Gastrocnemius medialis (tissue), 4 donors: ENCODE results near the gene ANKRD23. TPM values are rescaled to one million over a fixed set of nuclear protein-coding genes. Genes with fewer than 3 reads are reported as not detected.

Source experiments
- ATAC-seq, 2 donors: fragments of 150-250 bp; one replicate each; pipeline ENCODE4 v1.9.1; 2016
- DNase-seq, 2 donors: peaks; one replicate each; pipeline ENCODE4 v3.0.0-alpha.2; 2019
- H3K27ac ChIP-seq, 4 donors: fragments of 200-600 bp; sonication (generic); 1 replicate in 1 of 4; 2 replicates in 3 of 4; pipeline ENCODE4 v1.5.1; 2016 to 2018; ENCODE audit warnings: mild to moderate bottlenecking in 2 of 4, moderate library complexity in 1 of 4
- H3K27me3 ChIP-seq, 3 donors: fragments of 200-600 bp; sonication (generic) in 2 of 3; 1 replicate in 1 of 3; 2 replicates in 2 of 3; pipeline versions ENCODE4 v1.5.1 to v1.6.0; 2016 to 2019; ENCODE audit warnings: mild to moderate bottlenecking in 1 of 3, moderate library complexity in 1 of 3
- H3K36me3 ChIP-seq, 2 donors: fragments of 200-600 bp; sonication (generic) in 1 of 2; one replicate each; pipeline ENCODE4 v1.5.1; 2017 to 2018
- H3K4me1 ChIP-seq, 2 donors: fragments of 200-600 bp; sonication (generic) in 1 of 2; one replicate each; pipeline ENCODE4 v1.5.1; 2016 to 2017; ENCODE audit warnings: mild to moderate bottlenecking in 2 of 2
- H3K4me3 ChIP-seq, 4 donors: fragments of 200-600 bp; sonication (generic) in 3 of 4; 1 replicate in 1 of 4; 2 replicates in 3 of 4; pipeline ENCODE4 v1.5.1; 2016 to 2019; ENCODE audit warnings: mild to moderate bottlenecking in 2 of 4
- H3K9me3 ChIP-seq, 3 donors: fragments of 200-600 bp; sonication (generic) in 2 of 3; 1 replicate in 1 of 3; 2 replicates in 2 of 3; pipeline ENCODE4 v1.5.1; 2016 to 2019
- CTCF ChIP-seq, 5 experiments: fragments of 450-650 bp in 3 of 5; fragments of 200-600 bp in 2 of 5; sonication (generic) in 2 of 5; IDR thresholded peaks in 4 of 5; conservative IDR thresholded peaks in 1 of 5; 1 replicate in 4 of 5; 2 replicates in 1 of 5; pipeline ENCODE4 v1.5.1; 2016 to 2019; ENCODE audit warnings: antibody characterized with exemption in 5 of 5, mild to moderate bottlenecking in 3 of 5, moderate library complexity in 3 of 5
- POLR2A ChIP-seq, 2 donors: fragments of 450-650 bp; IDR thresholded peaks; one replicate each; pipeline ENCODE4 v1.6.1; 2017; ENCODE audit warnings: antibody characterized with exemption in 2 of 2, mild to moderate bottlenecking in 2 of 2, moderate library complexity in 2 of 2
- in situ Hi-C, 4 donors: fragments of 200-750 bp; cut with MboI; loops; one replicate each; pipeline versions ENCODE4 v1.15.0 to v1.8.0; 2017; ENCODE audit warnings: low sequenced_read_pairs in 4 of 4
- intact Hi-C: fragments of 100-400 bp; cut with DNase I; formaldehyde crosslinking; loops from one replicate; pipeline ENCODE4 v1.15.1; 2023; ENCODE audit warnings: low total_unique reads
- total RNA-seq, 4 donors: library from RNA; depleted of rRNA; stranded (reverse); fragments of >200 nt; gene quantifications; one replicate each; pipeline versions ENCODE4 v1.1.0 to v1.2.3, GENCODE V29; 2016

Gene ANKRD23
- total RNA-seq, 4 donors from 2014 or later, result 642 to 1,565 (median 923) TPM

- DNase-seq (no peak), ATAC-seq (no peak)
- TF ChIP-seq POLR2A (IDR thresholded peaks at IDR 0.05), result no peak
- no peak for TF ChIP-seq CTCF (IDR thresholded peaks at IDR 0.05 in 4 of 5, conservative IDR thresholded peaks at IDR 0.05 in 1 of 5)
- H3K36me3 ChIP-seq, result no peaks in the 10 kb centered on the region
- H3K4me1 ChIP-seq, result peaks cover 24% of the 10 kb centered on the region in 2 donors
- intact Hi-C loops (no loop called here), in situ Hi-C loops (no loop called here)
- H3K9me3 ChIP-seq, result no peaks in the 10 kb centered on the region
- H3K27ac ChIP-seq, result no peak overlapping the region
- no peaks in the 10 kb centered on the region for H3K27me3 ChIP-seq
- H3K4me3 ChIP-seq, result no peak overlapping the region
These were observed 32.6 kb upstream of the ANKRD23 start for GRCh38 chr2:96876269-96877041.

- ATAC-seq (no peak), DNase-seq (no peak)
- TF ChIP-seq CTCF (IDR thresholded peaks at IDR 0.05 in 4 of 5, conservative IDR thresholded peaks at IDR 0.05 in 1 of 5), result no peak
- TF ChIP-seq POLR2A (IDR thresholded peaks at IDR 0.05), result no peak
- in situ Hi-C loops (no loop called here), intact Hi-C loops (no loop called here)
- Histone ChIP-seq H3K36me3 (no peaks in the 10 kb centered on the region), H3K4me1 (peaks cover 24 to 26% of the 10 kb centered on the region in 2 donors), H3K27ac (no peak overlapping the region), H3K27me3 (no peaks in the 10 kb centered on the region), H3K4me3 (no peak overlapping the region), H3K9me3 (no peaks in the 10 kb centered on the region)
These were observed 31.9 kb upstream of the ANKRD23 start for GRCh38 chr2:96875498-96876268.

GRCh38 chr2:96874198-96874831 is 30.5 kb upstream of the ANKRD23 start:
- peaks cover 24 to 29% of the 10 kb centered on the region in 2 donors for H3K4me1 ChIP-seq
- ATAC-seq (peak in 1 of 2 donors; percentile 29), DNase-seq (no peak)
- intact Hi-C loops, result no loop called here
- no peaks in the 10 kb centered on the region for H3K9me3 ChIP-seq
- no peak overlapping the region for H3K4me3 ChIP-seq
- H3K36me3 ChIP-seq, result no peaks in the 10 kb centered on the region
- H3K27ac ChIP-seq, result peak overlapping the region; percentile 67 to 75 (median 70)
- in situ Hi-C loops, result no loop called here
- no peak for TF ChIP-seq POLR2A (IDR thresholded peaks at IDR 0.05)
- TF ChIP-seq CTCF (IDR thresholded peaks at IDR 0.05 in 4 of 5, conservative IDR thresholded peaks at IDR 0.05 in 1 of 5), result no peak
- H3K27me3 ChIP-seq, result no peaks in the 10 kb centered on the region

GRCh38 chr2:96873651-96874096 is 29.9 kb upstream of the ANKRD23 start:
- in situ Hi-C loops, result no loop called here
- Histone ChIP-seq H3K27me3 (no peaks in the 10 kb centered on the region), H3K4me1 (peaks cover 24 to 29% of the 10 kb centered on the region in 2 donors), H3K9me3 (no peaks in the 10 kb centered on the region), H3K27ac (peak overlapping the region; percentile 67 to 75 (median 70)), H3K4me3 (no peak overlapping the region), H3K36me3 (no peaks in the 10 kb centered on the region)
- TF ChIP-seq POLR2A (IDR thresholded peaks at IDR 0.05) (peak in 1 of 2 donors; percentile 40), CTCF (IDR thresholded peaks at IDR 0.05 in 4 of 5, conservative IDR thresholded peaks at IDR 0.05 in 1 of 5) (no peak)
- intact Hi-C loops, result no loop called here
- ATAC-seq (peak; percentile 15 to 24), DNase-seq (peak; percentile 45 to 48)
